Measurements from ENCODE around the gene COMMD6. TPM values are rescaled to one million over a fixed set of nuclear protein-coding genes. Genes with fewer than 3 reads are reported as not detected.

The COMMD6 gene
- total RNA-seq, 1 donor from 2014 or later, result 174 TPM

DNA sequence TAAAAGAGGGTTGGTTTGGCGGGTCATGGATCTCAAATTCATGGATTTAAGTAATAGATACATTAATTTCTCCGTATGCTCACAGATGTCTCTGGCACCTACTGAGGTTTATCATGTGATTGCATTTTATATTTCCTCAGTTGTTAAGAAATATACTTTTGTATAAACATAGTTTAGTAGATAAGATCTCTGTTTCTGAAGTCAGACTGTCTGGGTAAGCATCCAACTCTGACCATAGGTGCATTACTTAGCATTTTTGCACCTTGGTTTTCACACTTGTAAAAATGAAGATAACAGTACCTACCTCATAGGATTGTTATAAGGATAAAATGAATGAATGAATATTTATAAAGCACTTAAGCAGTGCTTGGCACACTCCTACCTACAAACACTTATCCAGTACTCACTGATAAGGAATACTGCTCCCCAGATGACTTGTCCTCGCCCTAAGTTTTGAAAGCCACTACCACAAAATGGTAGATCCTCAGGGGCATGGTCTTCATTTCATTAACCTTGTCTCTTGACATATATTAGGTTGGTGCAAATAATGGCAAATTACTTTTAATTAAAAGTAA is 26.5 kb downstream of the COMMD6 start:
- TF ChIP-seq, protein P1, sequence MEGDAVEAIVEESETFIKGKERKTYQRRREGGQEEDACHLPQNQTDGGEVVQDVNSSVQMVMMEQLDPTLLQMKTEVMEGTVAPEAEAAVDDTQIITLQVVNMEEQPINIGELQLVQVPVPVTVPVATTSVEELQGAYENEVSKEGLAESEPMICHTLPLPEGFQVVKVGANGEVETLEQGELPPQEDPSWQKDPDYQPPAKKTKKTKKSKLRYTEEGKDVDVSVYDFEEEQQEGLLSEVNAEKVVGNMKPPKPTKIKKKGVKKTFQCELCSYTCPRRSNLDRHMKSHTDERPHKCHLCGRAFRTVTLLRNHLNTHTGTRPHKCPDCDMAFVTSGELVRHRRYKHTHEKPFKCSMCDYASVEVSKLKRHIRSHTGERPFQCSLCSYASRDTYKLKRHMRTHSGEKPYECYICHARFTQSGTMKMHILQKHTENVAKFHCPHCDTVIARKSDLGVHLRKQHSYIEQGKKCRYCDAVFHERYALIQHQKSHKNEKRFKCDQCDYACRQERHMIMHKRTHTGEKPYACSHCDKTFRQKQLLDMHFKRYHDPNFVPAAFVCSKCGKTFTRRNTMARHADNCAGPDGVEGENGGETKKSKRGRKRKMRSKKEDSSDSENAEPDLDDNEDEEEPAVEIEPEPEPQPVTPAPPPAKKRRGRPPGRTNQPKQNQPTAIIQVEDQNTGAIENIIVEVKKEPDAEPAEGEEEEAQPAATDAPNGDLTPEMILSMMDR (IDR thresholded peaks at IDR 0.05), result no peak
- Mint-ChIP-seq H3K27ac (no peak overlapping the region), H3K4me1 (peaks cover 25% of the 10 kb centered on the region), H3K27me3 (no peaks in the 10 kb centered on the region), H3K9me3 (peaks cover 2% of the 10 kb centered on the region), H3K4me3 (no peak overlapping the region), H3K36me3 (ENCODE audit: low read depth) (no peaks in the 10 kb centered on the region)
- intact Hi-C loops (cut with micrococcal nuclease), result no loop called here
- DNase-seq (no peak), ATAC-seq (ENCODE audit: low read depth) (no peak)
- CTCF ChIA-PET, result no interaction called here
- POLR2A ChIA-PET, result no interaction called here

DNA sequence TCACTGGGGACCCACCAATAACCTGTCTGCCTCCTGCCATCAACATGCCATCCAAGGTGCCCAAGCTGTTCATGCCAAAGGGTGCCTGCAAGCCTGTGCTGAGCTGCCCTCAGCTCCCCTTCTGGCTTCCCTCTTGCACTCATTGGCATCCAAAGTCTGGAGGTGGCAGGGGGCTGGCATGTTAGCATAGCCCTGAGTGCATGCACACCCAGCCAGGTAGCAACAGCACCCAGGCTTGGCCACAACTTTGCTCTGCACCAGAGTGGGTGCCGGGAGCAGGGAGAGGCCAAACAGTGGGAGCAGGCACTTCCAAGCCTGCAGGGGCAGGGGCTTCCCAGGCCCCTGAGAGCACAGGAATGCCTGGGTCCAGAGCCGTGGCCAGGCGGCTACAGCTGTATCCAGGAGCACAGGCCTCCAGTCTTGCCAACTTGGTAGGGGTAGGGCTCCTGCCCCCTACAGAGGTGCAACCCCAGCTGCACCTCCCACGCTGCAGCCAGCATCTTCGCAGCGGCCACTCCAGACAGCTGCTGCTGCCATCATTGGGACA is 29.6 kb downstream of the COMMD6 start:
- ChIA-PET CTCF (no interaction called here), POLR2A (no interaction called here)
- Mint-ChIP-seq H3K36me3 (ENCODE audit: low read depth) (no peaks in the 10 kb centered on the region), H3K27ac (no peak overlapping the region), H3K4me1 (peaks cover 15% of the 10 kb centered on the region), H3K27me3 (no peaks in the 10 kb centered on the region), H3K9me3 (no peaks in the 10 kb centered on the region), H3K4me3 (no peak overlapping the region)
- intact Hi-C loops (cut with micrococcal nuclease), result no loop called here
- DNase-seq, result no peak
- TF ChIP-seq, protein P1 (IDR thresholded peaks at IDR 0.05), result no peak
- ATAC-seq (ENCODE audit: low read depth), result no peak

DNA sequence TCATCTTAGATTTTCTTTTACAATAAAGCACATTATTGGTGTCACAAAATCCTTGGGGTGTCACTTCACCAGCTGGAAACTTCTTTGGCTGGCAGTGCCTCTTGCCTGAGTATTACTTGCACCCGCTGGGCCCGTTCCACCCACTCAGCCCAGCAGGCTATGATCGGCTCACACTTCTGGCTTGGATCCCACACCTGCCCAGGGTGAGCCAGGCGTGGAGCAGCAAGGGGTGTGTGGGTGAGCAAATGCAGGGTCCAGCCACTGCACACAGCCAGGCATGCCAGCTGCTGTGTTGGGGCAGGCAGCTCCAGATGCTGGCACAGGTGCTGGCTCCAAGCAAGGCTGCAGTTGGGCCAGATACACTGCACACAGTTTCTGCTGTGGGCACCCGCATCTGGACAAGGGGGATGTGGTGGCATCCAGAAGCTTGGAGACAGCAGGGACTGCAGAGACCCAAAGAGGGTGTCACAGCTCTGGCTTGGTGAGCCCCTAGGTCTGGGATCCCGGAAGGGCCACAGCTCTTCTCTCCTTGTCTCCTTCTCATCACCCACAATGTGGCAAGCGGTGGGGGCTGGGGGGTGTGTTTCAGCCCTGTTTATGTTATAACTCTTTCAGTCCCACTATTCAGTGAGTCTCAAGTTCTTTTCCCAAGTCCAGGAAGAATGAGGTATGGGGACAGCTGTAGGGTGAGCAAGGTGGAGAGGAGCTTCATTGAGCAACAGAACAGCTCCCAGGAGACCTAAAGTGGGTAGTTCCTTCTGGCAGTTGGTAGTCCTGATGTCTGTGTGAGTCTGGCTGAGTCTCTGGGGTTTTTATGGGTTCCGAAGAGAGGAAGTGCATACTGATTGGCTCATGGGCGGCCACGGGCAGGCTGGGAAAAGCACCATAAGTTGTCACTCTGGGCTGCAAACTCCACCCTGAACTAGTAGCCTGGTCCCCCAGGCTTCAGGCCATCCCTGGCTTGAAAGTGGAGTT is 30.3 kb downstream of the COMMD6 start:
- H3K27ac Mint-ChIP-seq, result no peak overlapping the region

DNA sequence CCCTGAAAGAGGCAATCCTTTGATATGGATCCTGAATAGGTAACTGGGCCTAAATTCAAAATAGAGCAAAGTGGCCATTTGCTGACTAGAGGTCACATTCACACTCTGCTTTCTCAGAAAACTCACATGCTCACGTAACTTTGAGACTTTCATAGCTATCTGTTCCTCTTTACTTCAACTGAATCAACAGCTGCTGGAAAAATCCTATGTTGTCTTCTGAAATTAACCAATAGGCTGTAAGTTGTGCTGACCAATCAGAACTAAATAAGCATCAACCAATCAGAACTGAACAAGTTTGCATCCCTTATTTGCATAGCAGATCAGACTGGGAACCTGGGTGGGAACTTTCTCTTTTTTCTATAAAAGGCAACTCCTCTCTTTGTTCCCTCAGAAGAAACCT is 31.6 kb downstream of the COMMD6 start:
- DNase-seq (no peak), ATAC-seq (ENCODE audit: low read depth) (no peak)
- TF ChIP-seq, protein P1 (IDR thresholded peaks at IDR 0.05), result no peak
- CTCF ChIA-PET, result no interaction called here
- no peaks in the 10 kb centered on the region for H3K36me3 Mint-ChIP-seq (ENCODE audit: low read depth)
- intact Hi-C loops (cut with micrococcal nuclease), result no loop called here
- H3K27me3 Mint-ChIP-seq, result no peaks in the 10 kb centered on the region
- H3K4me1 Mint-ChIP-seq, result peaks cover 2% of the 10 kb centered on the region
- H3K4me3 Mint-ChIP-seq, result no peak overlapping the region
- no peaks in the 10 kb centered on the region for H3K9me3 Mint-ChIP-seq
- H3K27ac Mint-ChIP-seq, result no peak overlapping the region
- POLR2A ChIA-PET, result no interaction called here

More for the DNA sequence above, 30.3 kb downstream of the COMMD6 start:
- intact Hi-C loops (cut with micrococcal nuclease), result no loop called here
- POLR2A ChIA-PET, result no interaction called here
- peaks cover 7% of the 10 kb centered on the region for H3K4me1 Mint-ChIP-seq
- TF ChIP-seq, protein P1 (IDR thresholded peaks at IDR 0.05), result no peak
- H3K27me3 Mint-ChIP-seq, result no peaks in the 10 kb centered on the region
- DNase-seq (no peak), ATAC-seq (ENCODE audit: low read depth) (no peak)
- H3K9me3 Mint-ChIP-seq, result no peaks in the 10 kb centered on the region
- H3K36me3 Mint-ChIP-seq (ENCODE audit: low read depth), result no peaks in the 10 kb centered on the region
- no peak overlapping the region for H3K4me3 Mint-ChIP-seq
- CTCF ChIA-PET, result no interaction called here

DNA sequence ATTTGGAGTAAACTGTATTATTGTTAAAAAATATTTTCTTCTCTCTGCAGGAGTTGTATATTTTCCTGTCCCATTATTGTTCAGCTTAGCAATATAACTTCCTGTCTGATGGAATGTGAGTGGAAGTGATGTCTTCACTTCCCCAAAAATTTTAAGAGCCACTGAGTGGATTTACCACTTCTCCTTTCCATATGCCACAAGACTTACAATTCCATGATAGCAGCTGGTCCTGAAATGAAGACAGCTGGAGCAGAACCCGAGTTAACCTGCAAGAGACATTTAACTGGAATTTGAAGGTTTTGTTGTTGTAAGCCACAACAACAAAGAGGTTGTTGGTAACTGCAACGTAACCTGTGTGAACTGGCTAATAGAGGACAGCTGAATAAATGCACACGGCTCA is 32.3 kb downstream of the COMMD6 start:
- no peak for ATAC-seq (ENCODE audit: low read depth)
- Mint-ChIP-seq H3K4me3 (no peak overlapping the region), H3K27ac (no peak overlapping the region), H3K4me1 (peaks cover 2% of the 10 kb centered on the region), H3K27me3 (no peaks in the 10 kb centered on the region), H3K36me3 (ENCODE audit: low read depth) (no peaks in the 10 kb centered on the region), H3K9me3 (no peaks in the 10 kb centered on the region)
- TF ChIP-seq, protein P1 (IDR thresholded peaks at IDR 0.05), result no peak
- DNase-seq, result no peak
- ChIA-PET CTCF (no interaction called here), POLR2A (no interaction called here)
- intact Hi-C loops (cut with micrococcal nuclease), result no loop called here
